Loucy (cell line): ENCODE data around the gene PYGL.
A peak's percentile ranks its signal among the peaks of the same experiment; 100 is the strongest.

Experiments used
- H2AFZ ChIP-seq: fragments of 200-600 bp; sonication (generic); 2 replicates; pipeline ENCODE4 v1.6.0; 2016; ENCODE audit warnings: antibody characterized with exemption, mild to moderate bottlenecking, low read length, moderate library complexity
- H3F3A ChIP-seq: fragments of 200-600 bp; 2 replicates; pipeline ENCODE4 v1.6.0; 2016; ENCODE audit warnings: antibody characterized with exemption, low read depth, mild to moderate bottlenecking
- H3K27me3 ChIP-seq: fragments of 200-600 bp; sonication (generic); 2 replicates; pipeline ENCODE4 v1.6.1; 2014; ENCODE audit warnings: low read length, mild to moderate bottlenecking; ENCODE audit not compliant: insufficient read depth, poor library complexity, severe bottlenecking
- H3K36me3 ChIP-seq: fragments of 200-600 bp; sonication (generic); 2 replicates; pipeline ENCODE4 v1.6.1; 2016; ENCODE audit warnings: low read length; ENCODE audit not compliant: insufficient read depth
- H3K4me1 ChIP-seq: fragments of 200-600 bp; sonication (generic); 2 replicates; pipeline ENCODE4 v1.5.1; 2014; ENCODE audit warnings: low read length, mild to moderate bottlenecking; ENCODE audit not compliant: insufficient read depth, poor library complexity, severe bottlenecking
- H3K4me2 ChIP-seq: fragments of 200-600 bp; sonication (generic); 2 replicates; pipeline ENCODE4 v1.6.0; 2014; ENCODE audit warnings: antibody characterized with exemption, low read length, low read depth, mild to moderate bottlenecking; ENCODE audit not compliant: poor library complexity, severe bottlenecking
- H3K4me3 ChIP-seq: fragments of 200-600 bp; sonication (generic); 2 replicates; pipeline ENCODE4 v1.5.1; 2014; ENCODE audit warnings: low read length, mild to moderate bottlenecking, mixed read lengths; ENCODE audit not compliant: poor library complexity, severe bottlenecking
- H3K79me2 ChIP-seq: fragments of 200-600 bp; sonication (generic); 2 replicates; pipeline ENCODE4 v1.6.1; 2014; ENCODE audit warnings: low read length; ENCODE audit not compliant: insufficient read depth
- H3K9ac ChIP-seq: fragments of 200-600 bp; sonication (generic); 2 replicates; pipeline ENCODE4 v1.6.0; 2014; ENCODE audit warnings: mild to moderate bottlenecking, low read depth, low read length, moderate library complexity; ENCODE audit not compliant: poor library complexity, severe bottlenecking
- H3K9me2 ChIP-seq: fragments of 200-600 bp; sonication (generic); replicated peaks from 2 replicates; pipeline ENCODE4 v1.6.1; 2016; ENCODE audit warnings: low read depth, low read length, mixed read lengths
- H3K9me3 ChIP-seq: fragments of 200-600 bp; sonication (generic); 2 replicates; pipeline ENCODE4 v1.6.1; 2014; ENCODE audit warnings: mild to moderate bottlenecking, antibody characterized with exemption, low read length, low read depth; ENCODE audit not compliant: insufficient read depth
- H4K20me1 ChIP-seq: fragments of 200-600 bp; sonication (generic); 2 replicates; pipeline ENCODE4 v1.6.0; 2014; ENCODE audit warnings: antibody characterized with exemption, low read length, mild to moderate bottlenecking; ENCODE audit not compliant: insufficient read depth, poor library complexity, severe bottlenecking
- CTCF ChIP-seq: fragments of 200-600 bp; sonication (generic); conservative IDR thresholded peaks from 2 replicates; pipeline ENCODE4 v1.5.1; 2014; ENCODE audit warnings: mild to moderate bottlenecking, antibody characterized with exemption, low read length
- EZH2phosphoT487 ChIP-seq: fragments of 200-600 bp; IDR thresholded peaks from 2 replicates; pipeline ENCODE4 v1.6.1; 2018; ENCODE audit warnings: antibody characterized with exemption, mild to moderate bottlenecking, moderate library complexity, borderline replicate concordance

Gene PYGL

GRCh38 chr14:50871914-50872732 is 72.2 kb downstream of the PYGL start, which contains the start of gene ABHD12B:
Gene ABHD12B (plus strand): TSS chr14:50872053. CDS start chr14:50872175, 122 bp downstream.
- peaks cover 47% of the 10 kb centered on the region for H3K4me1 ChIP-seq
- no peak within 1 kb of the TSS for H3K4me2 ChIP-seq
- H3K9ac ChIP-seq = no peak within 1 kb of the TSS
- no peaks in the 10 kb centered on the region for H3K9me3 ChIP-seq
- H3K79me2 ChIP-seq = no peaks in the 10 kb centered on the region
- no peak within 1 kb of the TSS for H2AFZ ChIP-seq
- no peaks in the 10 kb centered on the region for H3K36me3 ChIP-seq
- no peak within 1 kb of the TSS for H3K4me3 ChIP-seq
- H3K27me3 ChIP-seq = no peaks in the 10 kb centered on the region
- H4K20me1 ChIP-seq = no peaks in the 10 kb centered on the region
- TF ChIP-seq CTCF (no peak), EZH2phosphoT487 (no peak)
- peaks cover 16% of the 10 kb centered on the region for H3F3A ChIP-seq
- no peaks in the 10 kb centered on the region for H3K9me2 ChIP-seq

GRCh38 chr14:50871228-50871627 is 73.1 kb downstream of the PYGL start:
- Histone ChIP-seq H3K27me3 (no peaks in the 10 kb centered on the region), H3K9me2 (no peaks in the 10 kb centered on the region), H3K9me3 (no peaks in the 10 kb centered on the region), H3K4me3 (no peak overlapping the region), H4K20me1 (no peaks in the 10 kb centered on the region), H3K36me3 (no peaks in the 10 kb centered on the region), H3K9ac (no peak overlapping the region), H2AFZ (no peak overlapping the region), H3K4me2 (no peak overlapping the region), H3K4me1 (peaks cover 38% of the 10 kb centered on the region), H3F3A (peaks cover 15% of the 10 kb centered on the region), H3K79me2 (no peaks in the 10 kb centered on the region)
- TF ChIP-seq CTCF (no peak), EZH2phosphoT487 (no peak)

GRCh38 chr14:50865391-50866076 is 78.7 kb downstream of the PYGL start:
- peaks cover 43% of the 10 kb centered on the region for H3K4me1 ChIP-seq
- H3K4me3 ChIP-seq = no peak overlapping the region
- no peak overlapping the region for H3K9ac ChIP-seq
- no peaks in the 10 kb centered on the region for H3K36me3 ChIP-seq
- TF ChIP-seq CTCF (no peak), EZH2phosphoT487 (no peak)
- H3K79me2 ChIP-seq = no peaks in the 10 kb centered on the region
- H2AFZ ChIP-seq = no peak overlapping the region
- H3K9me3 ChIP-seq = no peaks in the 10 kb centered on the region
- H3F3A ChIP-seq = no peaks in the 10 kb centered on the region
- H3K4me2 ChIP-seq = peak overlapping the region; percentile 13
- H3K9me2 ChIP-seq = no peaks in the 10 kb centered on the region
- no peaks in the 10 kb centered on the region for H4K20me1 ChIP-seq
- no peaks in the 10 kb centered on the region for H3K27me3 ChIP-seq
